GM19328 (cell line): ENCODE results near the gene PARS2.

Experiments used
- ATAC-seq: cut with Tn5 transposase; IDR thresholded peaks from one replicate; pipeline ENCODE4 v1.9.1; 2021; ENCODE audit warnings: mild to moderate bottlenecking, moderate library complexity; ENCODE audit not compliant: unreplicated experiment

The PARS2 gene

GRCh38 chr1:54800041-54800898, 35.9 kb upstream of the PARS2 start:
- no peak for ATAC-seq

DNA sequence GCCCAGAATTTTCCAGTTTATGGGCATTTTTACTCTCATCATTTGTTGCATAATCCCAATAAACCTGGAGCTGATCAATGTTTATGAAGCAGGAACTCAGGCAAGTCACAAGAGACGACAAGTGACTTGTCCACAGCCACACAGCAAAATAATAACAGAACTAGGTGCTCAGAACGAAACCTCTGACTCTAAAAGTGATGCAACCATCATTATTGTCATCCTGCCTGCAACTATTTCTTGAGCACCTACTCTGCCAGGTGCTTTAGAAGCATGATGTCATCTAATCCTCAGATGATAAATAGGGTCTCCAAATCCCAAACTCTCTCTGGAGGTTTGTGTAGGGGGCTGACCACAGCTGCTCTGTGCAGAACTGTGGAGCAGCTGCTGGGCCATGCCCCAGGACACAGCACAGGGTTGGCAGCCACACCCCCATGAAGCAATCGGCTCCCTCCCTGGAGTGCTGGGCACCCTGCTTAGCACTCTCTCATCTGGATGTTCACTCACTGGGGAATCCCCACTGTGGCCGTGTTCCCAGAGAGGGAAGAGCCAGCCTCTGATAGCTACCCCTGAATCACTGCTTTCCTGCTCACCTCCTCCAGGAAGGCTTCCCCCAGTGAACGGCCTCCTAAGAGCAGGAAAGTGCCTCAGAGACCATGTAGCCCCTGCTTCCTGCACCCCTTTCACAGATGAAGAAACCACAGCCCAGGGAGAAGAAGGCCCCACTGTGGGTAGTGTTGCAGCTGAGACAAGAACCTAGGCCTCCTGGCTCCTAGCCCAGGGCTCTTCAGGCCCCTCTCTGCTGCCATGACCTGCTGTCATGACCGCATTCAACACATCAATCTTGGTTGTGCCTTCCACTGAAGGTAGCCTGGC, 34.7 kb upstream of the PARS2 start:
- no peak for ATAC-seq

DNA sequence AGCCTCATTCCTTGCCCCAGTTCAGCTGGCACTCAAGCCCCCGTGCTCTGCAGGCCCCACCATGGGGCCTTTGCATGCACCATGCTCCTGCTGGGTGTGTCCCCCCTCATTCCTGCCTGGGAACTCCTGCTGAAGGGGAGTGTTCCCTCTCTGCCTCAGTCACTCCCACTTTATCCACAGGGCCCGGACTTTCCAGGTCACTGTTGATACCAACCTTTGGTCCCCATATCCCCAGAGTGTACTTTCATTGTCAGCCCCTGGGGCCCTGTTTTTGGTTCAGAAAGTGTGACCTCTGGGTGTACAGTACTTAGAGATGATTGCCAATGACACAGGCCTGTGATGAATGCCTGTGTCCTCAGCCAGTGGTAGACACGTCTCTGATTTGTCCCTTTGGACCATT, 33.9 kb upstream of the PARS2 start:
- no peak for ATAC-seq

DNA sequence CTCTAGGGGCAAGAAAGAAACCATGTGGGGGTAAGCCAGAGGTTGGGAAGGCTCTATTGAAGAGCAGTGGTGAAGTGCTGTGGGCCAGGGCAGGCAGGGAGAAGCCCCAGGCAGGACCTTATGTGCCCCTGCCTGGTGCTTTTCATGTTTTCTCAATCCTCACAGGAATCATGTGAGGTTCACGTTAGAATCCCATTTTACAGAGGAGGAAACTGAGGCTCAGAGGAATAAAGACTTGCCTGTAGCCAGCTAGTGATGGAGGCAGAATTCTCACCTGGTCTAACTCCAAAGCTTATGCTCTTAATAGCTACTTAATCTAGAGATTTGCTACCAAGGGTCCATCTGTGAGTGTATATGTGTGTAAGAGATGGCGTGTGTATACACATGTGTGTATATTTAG, 32.6 kb upstream of the PARS2 start:
- ATAC-seq, result no peak

GRCh38 chr1:54795841-54796468, 31.6 kb upstream of the PARS2 start:
- ATAC-seq, result no peak

- no peak for ATAC-seq
Observed at GRCh38 chr1:54795356-54795665, 31.0 kb upstream of the PARS2 start.

GRCh38 chr1:54794451-54795355, 30.4 kb upstream of the PARS2 start:
- no peak for ATAC-seq

- no peak for ATAC-seq
Observed at GRCh38 chr1:54792686-54793282, 28.5 kb upstream of the PARS2 start.

- ATAC-seq, result no peak
Observed at GRCh38 chr1:54791880-54792522, 27.7 kb upstream of the PARS2 start.

DNA sequence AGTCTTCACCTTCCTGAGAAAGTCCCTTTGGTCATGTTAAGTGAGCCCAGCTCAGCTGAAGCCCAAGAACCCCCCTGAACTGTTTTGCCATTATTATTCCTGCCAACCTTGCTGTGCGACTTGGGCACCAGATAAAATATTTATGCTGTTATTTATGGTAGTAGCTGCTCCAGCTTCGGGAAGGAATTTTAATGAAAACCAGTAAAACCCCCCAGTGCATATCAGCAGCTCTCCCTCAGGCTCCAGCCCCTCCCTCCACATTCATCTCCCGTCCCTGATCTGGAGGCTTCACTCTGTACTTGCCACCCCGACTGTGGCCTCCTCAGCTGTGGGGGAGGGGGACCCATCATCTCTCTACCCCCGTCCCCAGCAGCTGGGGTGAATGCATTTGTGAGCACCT, 24.1 kb upstream of the PARS2 start:
- no peak for ATAC-seq

DNA sequence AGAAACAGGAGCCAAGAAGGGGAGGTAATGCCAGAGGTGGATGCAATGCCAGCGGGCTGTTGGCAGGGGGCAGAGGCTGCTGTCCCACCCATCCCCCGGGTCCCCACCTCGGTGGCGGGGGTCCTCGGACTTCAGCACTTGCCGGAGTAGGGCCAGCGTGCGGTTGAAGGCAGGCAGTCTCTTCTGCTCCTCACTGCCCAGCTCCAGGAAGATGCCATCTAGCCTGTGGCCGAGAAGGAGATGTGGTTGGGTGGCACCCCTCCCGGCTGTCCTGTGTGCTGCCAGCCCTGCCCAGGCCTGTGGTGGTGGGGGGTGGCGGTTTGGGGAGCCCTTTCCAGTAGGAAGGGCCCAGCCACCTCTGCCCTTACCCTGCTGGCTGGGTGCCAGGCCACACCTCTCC, 23.3 kb upstream of the PARS2 start:
- no peak for ATAC-seq

- ATAC-seq, result no peak
Observed at GRCh38 chr1:54786778-54787177, 22.5 kb upstream of the PARS2 start.

DNA sequence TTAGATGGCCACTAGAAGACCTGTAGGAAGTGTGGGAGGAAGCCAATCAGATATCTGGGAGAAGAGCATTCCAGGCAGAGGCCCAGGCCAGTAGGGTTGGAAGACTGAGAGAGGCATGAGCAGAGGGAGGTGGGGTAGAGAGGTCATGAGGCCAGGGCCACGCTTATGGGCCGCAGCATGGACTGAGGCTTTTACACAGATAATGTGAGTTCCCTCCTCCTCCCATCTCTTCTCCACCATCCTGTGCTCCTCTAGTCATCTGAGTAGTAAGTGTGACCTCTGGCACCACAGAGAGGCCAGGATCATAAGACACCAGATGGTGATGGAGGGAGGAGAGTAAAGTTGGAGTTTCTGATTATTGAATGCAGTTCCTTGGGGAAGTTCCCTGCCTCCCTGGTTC, 19.7 kb upstream of the PARS2 start:
- ATAC-seq, result no peak

GRCh38 chr1:54782588-54782987, 18.3 kb upstream of the PARS2 start:
- no peak for ATAC-seq

GRCh38 chr1:54782156-54782555, 17.8 kb upstream of the PARS2 start:
- ATAC-seq, result no peak

DNA sequence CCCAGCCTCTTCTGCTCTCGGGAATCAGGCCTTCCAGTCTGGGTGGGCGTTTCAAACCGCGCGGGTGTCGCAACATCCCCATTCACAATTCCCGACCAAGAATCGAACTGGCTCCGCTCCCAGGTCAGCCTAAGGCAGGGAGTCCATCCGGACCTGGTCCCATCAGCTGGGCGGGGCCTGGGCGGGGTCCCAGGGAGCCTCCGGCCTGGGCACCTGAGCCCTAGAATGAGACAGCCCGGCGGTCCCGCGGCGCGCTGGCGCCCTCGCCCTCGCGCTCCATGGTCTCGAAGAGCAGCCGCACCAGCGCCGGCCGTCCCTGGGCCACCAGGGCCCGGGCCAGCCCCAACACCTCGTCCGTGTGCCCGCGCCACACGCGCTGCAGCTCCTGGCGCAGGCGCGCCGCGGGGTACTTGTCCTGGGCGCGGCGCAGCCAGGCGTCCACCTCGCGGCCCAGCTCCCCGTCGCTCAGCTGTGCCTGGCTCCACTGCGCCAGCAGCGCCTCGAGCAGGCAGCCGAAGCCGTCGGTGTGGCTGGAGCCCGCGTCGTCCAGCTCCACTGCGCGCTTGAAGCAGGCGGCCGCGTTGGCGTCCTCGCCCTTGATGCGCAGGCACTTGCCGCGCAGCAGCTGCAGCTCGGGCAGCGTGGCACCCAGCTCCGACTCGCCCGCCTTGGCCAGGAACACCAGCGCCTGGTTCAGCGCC, 16.9 kb upstream of the PARS2 start:
- ATAC-seq, result no peak

- ATAC-seq, result no peak
Observed at GRCh38 chr1:54777431-54777830, 13.1 kb upstream of the PARS2 start.

DNA sequence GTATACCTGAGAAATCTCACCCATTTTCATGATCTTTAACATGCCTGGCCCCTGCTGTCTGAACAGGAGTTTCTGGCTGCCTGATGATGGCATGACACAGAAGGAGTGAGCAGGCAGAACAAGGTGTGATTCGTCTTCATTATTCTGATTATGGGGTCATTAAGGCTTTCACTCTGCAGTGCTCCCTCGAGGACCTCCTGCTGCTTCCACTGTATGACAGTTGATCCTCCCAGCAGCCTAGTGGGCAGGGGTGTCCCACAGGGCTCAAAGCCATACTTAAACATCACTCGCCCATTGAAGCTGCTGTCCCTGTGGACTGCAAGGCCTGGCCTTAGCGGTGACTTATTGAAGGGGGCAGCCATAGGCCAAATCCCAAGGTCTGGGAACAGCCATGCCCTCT, 12.7 kb upstream of the PARS2 start:
- ATAC-seq, result no peak
